A549 (cell line): ENCODE data around the gene NDUFC2. TPM values are rescaled to one million over a fixed set of nuclear protein-coding genes. Genes with fewer than 3 reads are reported as not detected.
"Not testable (repeated sequence)": the region's sequence is repeated elsewhere in the genome, so short reads cannot be mapped to it uniquely, and the experiment has no call there.

Source experiments
- ATAC-seq, 2 experiments: fragments of 200-7000 bp in 1 of 2; fragments of >200 bp in 1 of 2; cut with Nextera tagmentation in 1 of 2; cut with Tn5 transposase in 1 of 2; 3 replicates each; pipeline versions ENCODE4 v1.8.0 to v1.9.1; 2018 to 2020; ENCODE audit warnings: mild to moderate bottlenecking in 1 of 2, moderate library complexity in 1 of 2
- CTCF ChIA-PET: fragments of 300-600 bp; sonication (Branson Sonifier 250); formaldehyde crosslinking; extraction: SDS; loops from one replicate; lab custom pipeline; 2021; ENCODE audit warnings: antibody characterized with exemption, inconsistent platforms; lab: Yijun Ruan, JAX
- POLR2A ChIA-PET: fragments of 350-600 bp; formaldehyde crosslinking; extraction: SDS; loops from one replicate; lab custom pipeline; 2021; ENCODE audit warnings: antibody characterized with exemption, inconsistent platforms; lab: Yijun Ruan, JAX
- DNase-seq, 2 experiments: peaks; one replicate each; pipeline versions ENCODE4 v3.0.0 to v3.0.0-alpha.2; 2011 to 2016; ENCODE audit warnings: low read depth in 1 of 2, low spot score in 1 of 2
- FAIRE-seq: peaks from 2 replicates; lab custom pipeline; 2011; peaks lifted over from hg19 to GRCh38; lab: Jason Lieb, UNC
- H3K27ac ChIP-seq, 2 experiments: fragments of >200 bp; sonication (Bioruptor Twin); formaldehyde crosslinking; 3 replicates each; pipeline ENCODE4 v1.5.1; 2016 to 2017
- H3K4me1 ChIP-seq: fragments of >200 bp; sonication (Bioruptor Twin); formaldehyde crosslinking; 3 replicates; pipeline ENCODE4 v1.6.1; 2016
- H3K4me2 ChIP-seq: fragments of >200 bp; sonication (Bioruptor Twin); formaldehyde crosslinking; 3 replicates; pipeline ENCODE4 v1.6.1; 2016
- H3K4me3 ChIP-seq: fragments of >200 bp; sonication (Bioruptor Twin); formaldehyde crosslinking; 3 replicates; pipeline ENCODE4 v1.5.1; 2016
- H3K9me3 ChIP-seq: fragments of >200 bp; sonication (Bioruptor Twin); formaldehyde crosslinking; 3 replicates; pipeline ENCODE4 v1.6.1; 2016
- EHF ChIP-seq: fragments of 250-450 bp; sonication (Bioruptor Pico); IDR thresholded peaks from 2 replicates; pipeline ENCODE4 v1.5.0; 2020; ENCODE audit warnings: mild to moderate bottlenecking
- EHMT2 ChIP-seq: fragments of 200-600 bp; sonication (generic); IDR thresholded peaks from 2 replicates; pipeline ENCODE4 v1.6.1; 2016; ENCODE audit warnings: antibody characterized with exemption, low read depth, mild to moderate bottlenecking, moderate library complexity
- ELK1 ChIP-seq: fragments of 150-350 bp; IDR thresholded peaks from 2 replicates; pipeline ENCODE4 v1.6.1; 2014; ENCODE audit warnings: low read depth, mild to moderate bottlenecking, low read length
- ESRRA ChIP-seq: fragments of 150-350 bp; IDR thresholded peaks from 2 replicates; pipeline ENCODE4 v1.6.1; 2014; ENCODE audit warnings: mild to moderate bottlenecking, low read length, borderline replicate concordance
- KDM1A ChIP-seq: fragments of 200-600 bp; sonication (generic); IDR thresholded peaks from 2 replicates; pipeline ENCODE4 v1.6.1; 2016; ENCODE audit warnings: low read depth, mild to moderate bottlenecking
- PBX3 ChIP-seq: IDR thresholded peaks from 2 replicates; pipeline ENCODE4 v1.6.1; 2012
- PHF8 ChIP-seq: fragments of 200-600 bp; sonication (generic); IDR thresholded peaks from 2 replicates; pipeline ENCODE4 v1.6.1; 2016; ENCODE audit warnings: low read depth, mild to moderate bottlenecking, antibody characterized with exemption, moderate library complexity, borderline replicate concordance
- POLR2A ChIP-seq: IDR thresholded peaks from 2 replicates; pipeline ENCODE4 v1.6.1; 2012; ENCODE audit warnings: mild to moderate bottlenecking, low read length
- RAD21 ChIP-seq, 2 experiments: fragments of >200 bp in 1 of 2; sonication (Bioruptor Twin) in 1 of 2; formaldehyde crosslinking in 1 of 2; IDR thresholded peaks in 1 of 2; conservative IDR thresholded peaks in 1 of 2; 2 replicates in 1 of 2; 3 replicates in 1 of 2; pipeline ENCODE4 v1.6.1; 2012 to 2018; ENCODE audit warnings: inconsistent platforms in 1 of 2
- RARB ChIP-seq: fragments of 250-450 bp; sonication (Bioruptor Pico); IDR thresholded peaks from 2 replicates; pipeline ENCODE4 v1.8.0; 2021; ENCODE audit warnings: mild to moderate bottlenecking, moderate library complexity
- USF2 ChIP-seq: fragments of 450-650 bp; IDR thresholded peaks from 2 replicates; pipeline ENCODE4 v1.6.1; 2014; ENCODE audit warnings: antibody characterized with exemption
- WGBS: methylation state at CpG from one replicate; pipeline ENCODE4 v1.1.6; 2017; ENCODE audit errors: missing lambda C conversion rate; 5-methylcytosine and 5-hydroxymethylcytosine counted together
- polyA plus RNA-seq, 4 experiments: library from polyadenylated mRNA; depleted of rRNA in 3 of 4; stranded (reverse); fragments of >200 nt; fragmentation: RNase III in 1 of 4; extraction: RNeasy Plus Mini Kit Qiagen cat#74134 plus additional on column Dnase treatment in 1 of 4; gene quantifications; 2 replicates in 3 of 4; 3 replicates in 1 of 4; pipeline ENCODE4 v1.2.3, GENCODE V29; 2011 to 2017
- TF ChIP-seq, protein P1 (sequence below): fragments of >200 bp; sonication (Bioruptor Twin); formaldehyde crosslinking; IDR thresholded peaks from 3 replicates; pipeline ENCODE4 v1.6.1; 2016
- TF ChIP-seq, protein P2 (sequence below): fragments of 250-450 bp; sonication (Bioruptor Pico); IDR thresholded peaks from 2 replicates; pipeline ENCODE4 v1.5.0; 2021; ENCODE audit warnings: mild to moderate bottlenecking, moderate library complexity, borderline replicate concordance
- TF ChIP-seq, protein P3 (sequence below): IDR thresholded peaks from 2 replicates; pipeline ENCODE4 v1.6.1; 2012

The NDUFC2 gene
- polyA plus RNA-seq, 2 of the 4 experiments (the other 2 are of a cell fraction) = 148 to 277 TPM

DNA sequence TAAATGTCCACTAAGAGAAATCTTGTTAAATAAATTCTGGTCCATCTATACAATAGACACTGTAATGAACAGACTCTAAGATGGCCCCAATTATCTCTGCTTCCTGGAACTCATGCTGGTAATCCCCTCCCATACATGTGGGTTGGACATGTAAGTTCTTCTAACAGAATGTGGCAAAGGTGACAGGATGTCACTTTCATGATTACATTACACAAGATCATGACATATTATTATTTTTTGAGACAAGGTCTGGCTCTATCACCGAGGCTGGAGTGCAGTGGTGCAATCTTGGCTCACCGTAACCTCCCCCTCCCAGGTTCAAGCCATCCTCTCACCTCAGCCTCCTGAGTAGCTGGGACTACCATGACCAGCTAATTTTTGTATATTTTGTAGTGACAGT is 14.6 kb upstream of the NDUFC2 start:
- Histone ChIP-seq H3K27ac (no peak overlapping the region), H3K4me2 (no peak overlapping the region), H3K4me1 (no peaks in the 10 kb centered on the region), H3K4me3 (no peak overlapping the region), H3K9me3 (no peaks in the 10 kb centered on the region)
- FAIRE-seq (no peak), DNase-seq (no peak), ATAC-seq (no peak)
- 91% methylated on average over 2 of the region's 2 CpGs for WGBS
- ChIA-PET POLR2A (no interaction called here), CTCF (no interaction called here)
- TF ChIP-seq RARB (CRISPR knock-in tag) (no peak), USF2 (no peak), RAD21 (conservative IDR thresholded peaks at IDR 0.05 in 1 of 2, IDR thresholded peaks at IDR 0.05 in 1 of 2) (no peak), KDM1A (no peak), ESRRA (no peak)
- TF ChIP-seq, protein P1, sequence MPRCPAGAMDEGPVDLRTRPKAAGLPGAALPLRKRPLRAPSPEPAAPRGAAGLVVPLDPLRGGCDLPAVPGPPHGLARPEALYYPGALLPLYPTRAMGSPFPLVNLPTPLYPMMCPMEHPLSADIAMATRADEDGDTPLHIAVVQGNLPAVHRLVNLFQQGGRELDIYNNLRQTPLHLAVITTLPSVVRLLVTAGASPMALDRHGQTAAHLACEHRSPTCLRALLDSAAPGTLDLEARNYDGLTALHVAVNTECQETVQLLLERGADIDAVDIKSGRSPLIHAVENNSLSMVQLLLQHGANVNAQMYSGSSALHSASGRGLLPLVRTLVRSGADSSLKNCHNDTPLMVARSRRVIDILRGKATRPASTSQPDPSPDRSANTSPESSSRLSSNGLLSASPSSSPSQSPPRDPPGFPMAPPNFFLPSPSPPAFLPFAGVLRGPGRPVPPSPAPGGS = no peak

DNA sequence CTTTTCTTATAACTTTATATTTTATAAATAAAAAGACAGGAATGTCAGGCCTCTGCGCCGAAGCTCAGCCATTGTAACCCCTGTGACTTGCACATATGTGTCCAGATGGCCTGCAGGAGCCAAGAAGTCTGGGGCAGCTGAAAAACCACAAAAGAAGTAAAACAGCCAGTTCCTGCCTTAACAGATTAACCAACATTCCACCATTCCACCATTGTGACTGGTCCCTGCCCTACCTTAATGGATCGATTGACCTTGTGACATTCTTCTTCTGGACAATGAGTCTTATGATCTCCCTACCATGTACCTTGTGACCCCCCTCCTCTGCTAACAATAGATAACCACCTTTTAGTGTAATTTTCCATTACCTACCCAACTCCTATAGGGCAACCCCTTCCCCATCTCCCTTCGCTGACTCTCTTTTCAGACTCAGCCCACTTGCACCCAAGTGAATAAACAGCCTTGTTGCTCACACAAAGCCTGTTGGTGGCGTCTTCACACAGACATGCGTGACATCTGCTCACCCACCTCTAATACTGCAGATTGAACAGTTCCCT is 6.9 kb upstream of the NDUFC2 start:
- WGBS = 85% methylated on average over 6 of the region's 6 CpGs
- H3K27ac ChIP-seq, H3K4me1 ChIP-seq, DNase-seq, H3K4me3 ChIP-seq, CTCF ChIA-PET, ATAC-seq, H3K4me2 ChIP-seq, H3K9me3 ChIP-seq, POLR2A ChIA-PET, FAIRE-seq: not testable (repeated sequence)

- WGBS = 47% methylated on average over 3 of the region's 3 CpGs
- Histone ChIP-seq H3K4me2 (no peak overlapping the region), H3K9me3 (no peaks in the 10 kb centered on the region), H3K4me1 (no peaks in the 10 kb centered on the region), H3K4me3 (no peak overlapping the region), H3K27ac (no peak overlapping the region)
- DNase-seq (no peak), FAIRE-seq (no peak), ATAC-seq (no peak)
- ChIA-PET CTCF (no interaction called here), POLR2A (no interaction called here)
- TF ChIP-seq EHF (CRISPR knock-in tag) (no peak), RAD21 (conservative IDR thresholded peaks at IDR 0.05 in 1 of 2, IDR thresholded peaks at IDR 0.05 in 1 of 2) (no peak), EHMT2 (no peak), PBX3 (no peak), POLR2A (no peak), ELK1 (no peak), PHF8 (no peak)
- TF ChIP-seq, protein P2, sequence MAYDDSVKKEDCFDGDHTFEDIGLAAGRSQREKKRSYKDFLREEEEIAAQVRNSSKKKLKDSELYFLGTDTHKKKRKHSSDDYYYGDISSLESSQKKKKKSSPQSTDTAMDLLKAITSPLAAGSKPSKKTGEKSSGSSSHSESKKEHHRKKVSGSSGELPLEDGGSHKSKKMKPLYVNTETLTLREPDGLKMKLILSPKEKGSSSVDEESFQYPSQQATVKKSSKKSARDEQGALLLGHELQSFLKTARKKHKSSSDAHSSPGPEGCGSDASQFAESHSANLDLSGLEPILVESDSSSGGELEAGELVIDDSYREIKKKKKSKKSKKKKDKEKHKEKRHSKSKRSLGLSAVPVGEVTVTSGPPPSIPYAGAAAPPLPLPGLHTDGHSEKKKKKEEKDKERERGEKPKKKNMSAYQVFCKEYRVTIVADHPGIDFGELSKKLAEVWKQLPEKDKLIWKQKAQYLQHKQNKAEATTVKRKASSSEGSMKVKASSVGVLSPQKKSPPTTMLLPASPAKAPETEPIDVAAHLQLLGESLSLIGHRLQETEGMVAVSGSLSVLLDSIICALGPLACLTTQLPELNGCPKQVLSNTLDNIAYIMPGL (CRISPR knock-in tag) = no peak
- TF ChIP-seq, protein P3, sequence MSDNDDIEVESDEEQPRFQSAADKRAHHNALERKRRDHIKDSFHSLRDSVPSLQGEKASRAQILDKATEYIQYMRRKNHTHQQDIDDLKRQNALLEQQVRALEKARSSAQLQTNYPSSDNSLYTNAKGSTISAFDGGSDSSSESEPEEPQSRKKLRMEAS = no peak
Observed at GRCh38 chr11:78085972-78086371, 6.3 kb upstream of the NDUFC2 start.

DNA sequence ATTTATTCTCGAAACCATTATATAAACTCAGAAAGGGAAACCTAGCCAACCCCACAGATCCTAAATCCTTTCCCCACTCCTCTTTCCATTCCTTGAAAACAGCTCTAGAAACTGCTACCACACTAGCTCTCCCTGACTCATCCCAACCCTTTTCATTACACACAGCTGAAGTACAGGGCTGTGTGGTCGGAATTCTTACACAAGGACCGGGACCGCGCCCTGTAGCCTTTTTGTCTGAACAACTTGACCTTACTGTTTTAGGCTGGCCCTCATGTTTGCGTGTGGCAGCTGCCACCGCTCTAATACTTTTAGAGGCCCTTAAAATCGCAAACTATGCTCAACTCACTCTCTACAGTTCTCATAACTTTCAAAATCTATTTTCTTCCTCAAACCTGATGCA is 4.8 kb upstream of the NDUFC2 start:
- CTCF ChIA-PET, H3K27ac ChIP-seq, DNase-seq, ATAC-seq, FAIRE-seq, H3K4me3 ChIP-seq, H3K9me3 ChIP-seq, H3K4me1 ChIP-seq, POLR2A ChIA-PET, H3K4me2 ChIP-seq: not testable (repeated sequence)
- WGBS = 73% methylated on average over 8 of the region's 8 CpGs
